Measurements from ENCODE around the gene CSF2RB.

Gene CSF2RB

GRCh38 chr22:36921309-36922104 is 8.1 kb downstream of the CSF2RB start:
- TF ChIP-seq, protein P1, sequence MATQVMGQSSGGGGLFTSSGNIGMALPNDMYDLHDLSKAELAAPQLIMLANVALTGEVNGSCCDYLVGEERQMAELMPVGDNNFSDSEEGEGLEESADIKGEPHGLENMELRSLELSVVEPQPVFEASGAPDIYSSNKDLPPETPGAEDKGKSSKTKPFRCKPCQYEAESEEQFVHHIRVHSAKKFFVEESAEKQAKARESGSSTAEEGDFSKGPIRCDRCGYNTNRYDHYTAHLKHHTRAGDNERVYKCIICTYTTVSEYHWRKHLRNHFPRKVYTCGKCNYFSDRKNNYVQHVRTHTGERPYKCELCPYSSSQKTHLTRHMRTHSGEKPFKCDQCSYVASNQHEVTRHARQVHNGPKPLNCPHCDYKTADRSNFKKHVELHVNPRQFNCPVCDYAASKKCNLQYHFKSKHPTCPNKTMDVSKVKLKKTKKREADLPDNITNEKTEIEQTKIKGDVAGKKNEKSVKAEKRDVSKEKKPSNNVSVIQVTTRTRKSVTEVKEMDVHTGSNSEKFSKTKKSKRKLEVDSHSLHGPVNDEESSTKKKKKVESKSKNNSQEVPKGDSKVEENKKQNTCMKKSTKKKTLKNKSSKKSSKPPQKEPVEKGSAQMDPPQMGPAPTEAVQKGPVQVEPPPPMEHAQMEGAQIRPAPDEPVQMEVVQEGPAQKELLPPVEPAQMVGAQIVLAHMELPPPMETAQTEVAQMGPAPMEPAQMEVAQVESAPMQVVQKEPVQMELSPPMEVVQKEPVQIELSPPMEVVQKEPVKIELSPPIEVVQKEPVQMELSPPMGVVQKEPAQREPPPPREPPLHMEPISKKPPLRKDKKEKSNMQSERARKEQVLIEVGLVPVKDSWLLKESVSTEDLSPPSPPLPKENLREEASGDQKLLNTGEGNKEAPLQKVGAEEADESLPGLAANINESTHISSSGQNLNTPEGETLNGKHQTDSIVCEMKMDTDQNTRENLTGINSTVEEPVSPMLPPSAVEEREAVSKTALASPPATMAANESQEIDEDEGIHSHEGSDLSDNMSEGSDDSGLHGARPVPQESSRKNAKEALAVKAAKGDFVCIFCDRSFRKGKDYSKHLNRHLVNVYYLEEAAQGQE (IDR thresholded peaks at IDR 0.05; ENCODE audit: low read depth): no peak

GRCh38 chr22:36922105-36922608 is 8.7 kb downstream of the CSF2RB start:
- no peak for TF ChIP-seq TCF12 (IDR thresholded peaks at IDR 0.05; ENCODE audit: low read depth)
- no peak for TF ChIP-seq NFIC (IDR thresholded peaks at IDR 0.05)
- TF ChIP-seq CEBPB (IDR thresholded peaks at IDR 0.05): no peak

- TF ChIP-seq TAF1 (IDR thresholded peaks at IDR 0.05; ENCODE audit: low read depth): no peak
- no peak for TF ChIP-seq TCF12 (IDR thresholded peaks at IDR 0.05; ENCODE audit: low read depth)
- TF ChIP-seq CREB1 (IDR thresholded peaks at IDR 0.05; ENCODE audit: low read depth): no peak
- TF ChIP-seq RAD21 (IDR thresholded peaks at IDR 0.05; ENCODE audit: low read depth): no peak
- no peak for TF ChIP-seq TEAD4 (IDR thresholded peaks at IDR 0.05)
- TF ChIP-seq EP300 (IDR thresholded peaks at IDR 0.05; ENCODE audit: borderline replicate concordance): no peak
- TF ChIP-seq YY1 (IDR thresholded peaks at IDR 0.05; ENCODE audit: low read depth): no peak
- TF ChIP-seq ZBTB7A (IDR thresholded peaks at IDR 0.05; ENCODE audit: low read depth): no peak
- TF ChIP-seq USF1 (IDR thresholded peaks at IDR 0.05): no peak
- no peak for TF ChIP-seq FOXM1 (IDR thresholded peaks at IDR 0.05; ENCODE audit: borderline replicate concordance, low read depth)
- no peak for TF ChIP-seq CEBPB (IDR thresholded peaks at IDR 0.05)
- TF ChIP-seq, protein P1 (IDR thresholded peaks at IDR 0.05; ENCODE audit: low read depth): no peak
- no peak for TF ChIP-seq EGR1 (IDR thresholded peaks at IDR 0.05)
Observed at GRCh38 chr22:36922711-36923110, 9.3 kb downstream of the CSF2RB start.

DNA sequence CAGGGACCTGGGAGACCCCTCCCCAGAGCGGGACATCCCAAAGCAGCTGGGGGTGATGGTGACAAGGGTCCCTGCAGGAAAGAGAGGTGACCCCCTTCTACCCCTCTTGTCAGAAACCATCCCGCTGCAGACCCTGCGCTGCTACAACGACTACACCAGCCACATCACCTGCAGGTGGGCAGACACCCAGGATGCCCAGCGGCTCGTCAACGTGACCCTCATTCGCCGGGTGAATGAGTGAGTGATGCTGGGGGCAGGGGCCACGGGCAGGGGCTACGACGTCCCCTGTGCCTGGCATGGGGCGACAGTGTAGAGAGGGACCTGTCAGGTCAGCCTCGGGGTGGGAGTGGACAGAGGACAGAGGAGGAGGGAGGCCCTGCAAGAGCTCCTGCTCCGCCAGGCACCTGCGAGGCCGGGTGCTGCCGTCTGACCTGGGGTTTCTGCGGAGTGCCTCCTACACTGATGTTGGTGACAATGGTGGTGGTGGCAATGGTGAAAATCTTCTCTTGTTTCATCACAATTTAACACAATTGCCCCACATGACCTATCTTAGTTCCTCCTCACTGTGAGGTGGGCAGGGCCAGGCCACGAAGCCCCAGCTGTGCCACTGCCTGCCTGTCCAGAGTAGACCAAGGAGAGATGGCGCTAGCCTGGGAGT is 9.8 kb downstream of the CSF2RB start:
- no peak for TF ChIP-seq NFIC (IDR thresholded peaks at IDR 0.05)
- TF ChIP-seq TEAD4 (IDR thresholded peaks at IDR 0.05): no peak
- TF ChIP-seq YY1 (IDR thresholded peaks at IDR 0.05; ENCODE audit: low read depth): no peak
- TF ChIP-seq TCF12 (IDR thresholded peaks at IDR 0.05; ENCODE audit: low read depth): no peak
- no peak for TF ChIP-seq RAD21 (IDR thresholded peaks at IDR 0.05; ENCODE audit: low read depth)
- no peak for TF ChIP-seq TAF1 (IDR thresholded peaks at IDR 0.05; ENCODE audit: low read depth)
- no peak for TF ChIP-seq CREB1 (IDR thresholded peaks at IDR 0.05; ENCODE audit: low read depth)
- no peak for TF ChIP-seq ZBTB7A (IDR thresholded peaks at IDR 0.05; ENCODE audit: low read depth)
- no peak for TF ChIP-seq USF1 (IDR thresholded peaks at IDR 0.05)
- no peak for TF ChIP-seq FOXM1 (IDR thresholded peaks at IDR 0.05; ENCODE audit: borderline replicate concordance, low read depth)
- TF ChIP-seq, protein P2, sequence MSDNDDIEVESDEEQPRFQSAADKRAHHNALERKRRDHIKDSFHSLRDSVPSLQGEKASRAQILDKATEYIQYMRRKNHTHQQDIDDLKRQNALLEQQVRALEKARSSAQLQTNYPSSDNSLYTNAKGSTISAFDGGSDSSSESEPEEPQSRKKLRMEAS (IDR thresholded peaks at IDR 0.05): no peak
- TF ChIP-seq, protein P1 (IDR thresholded peaks at IDR 0.05; ENCODE audit: low read depth): no peak
- no peak for TF ChIP-seq CEBPB (IDR thresholded peaks at IDR 0.05)
- no peak for TF ChIP-seq EGR1 (IDR thresholded peaks at IDR 0.05)
- no peak for TF ChIP-seq EP300 (IDR thresholded peaks at IDR 0.05; ENCODE audit: borderline replicate concordance)
